ENCODE data around the gene BPTF.
"Not testable (repeated sequence)": the region's sequence is repeated elsewhere in the genome, so short reads cannot be mapped to it uniquely, and the experiment has no call there.

Gene BPTF

DNA sequence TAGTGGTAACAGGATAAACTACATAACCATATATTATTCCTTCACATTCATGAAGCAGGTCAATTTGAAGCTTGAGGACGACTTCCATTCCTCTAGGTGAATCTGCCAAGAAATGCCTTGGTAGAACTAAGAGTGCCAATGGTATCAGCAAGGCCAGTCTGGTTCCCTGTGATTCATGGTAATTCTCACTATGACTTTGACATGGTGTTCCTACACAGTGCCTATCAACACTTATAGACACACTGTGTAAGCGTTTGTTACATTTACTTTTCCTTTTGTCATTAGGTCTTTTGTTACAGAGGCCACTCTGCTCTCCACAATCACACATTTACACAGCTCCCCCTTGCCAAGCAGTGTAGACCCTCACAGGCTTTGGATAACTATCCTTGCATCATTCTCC, 136.9 kb downstream of the BPTF start:
- DNase-seq (ENCODE audit: low read depth in 1 of 2, low spot score in 1 of 2), result not testable (repeated sequence)

DNA sequence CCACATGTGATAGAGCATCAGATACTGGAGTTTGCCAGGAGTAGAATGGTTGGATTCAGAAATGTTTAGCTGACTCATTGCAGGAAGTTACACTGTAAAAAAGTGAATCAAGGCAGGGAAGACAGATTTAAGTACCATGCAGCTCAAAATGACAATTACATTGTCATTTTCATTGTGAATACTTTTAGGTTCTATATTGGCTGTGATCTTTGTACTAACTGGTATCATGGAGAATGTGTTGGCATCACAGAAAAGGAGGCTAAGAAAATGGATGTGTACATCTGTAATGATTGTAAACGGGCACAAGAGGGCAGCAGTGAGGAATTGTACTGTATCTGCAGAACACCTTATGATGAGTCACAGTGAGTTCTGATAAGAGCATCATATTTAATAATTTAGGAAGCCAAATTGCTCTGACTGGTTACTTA, 137.9 kb downstream of the BPTF start:
- peak; percentile 27 to 73 for DNase-seq (ENCODE audit: low read depth in 1 of 2, low spot score in 1 of 2)

DNA sequence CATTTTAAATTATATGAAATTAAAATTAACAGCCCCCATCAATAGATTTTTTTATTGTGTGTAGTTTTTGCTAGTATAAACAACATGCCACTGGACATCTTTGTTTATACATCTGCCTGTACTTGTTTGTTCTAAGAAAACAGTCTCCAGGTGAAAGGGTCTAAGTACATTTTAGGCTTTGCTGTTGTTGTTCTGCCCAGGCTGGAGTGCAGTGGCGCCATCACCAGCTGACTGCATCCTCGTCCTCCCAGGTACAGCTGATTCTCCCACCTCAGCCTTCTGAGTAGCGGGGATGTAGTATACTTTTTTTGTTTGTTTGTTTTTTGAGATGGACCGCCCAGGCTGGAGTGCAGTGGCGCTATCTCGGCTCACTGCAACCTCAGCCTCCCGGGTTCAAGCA, 145.5 kb downstream of the BPTF start:
- no peak for DNase-seq (ENCODE audit: low read depth in 1 of 2, low spot score in 1 of 2)

DNA sequence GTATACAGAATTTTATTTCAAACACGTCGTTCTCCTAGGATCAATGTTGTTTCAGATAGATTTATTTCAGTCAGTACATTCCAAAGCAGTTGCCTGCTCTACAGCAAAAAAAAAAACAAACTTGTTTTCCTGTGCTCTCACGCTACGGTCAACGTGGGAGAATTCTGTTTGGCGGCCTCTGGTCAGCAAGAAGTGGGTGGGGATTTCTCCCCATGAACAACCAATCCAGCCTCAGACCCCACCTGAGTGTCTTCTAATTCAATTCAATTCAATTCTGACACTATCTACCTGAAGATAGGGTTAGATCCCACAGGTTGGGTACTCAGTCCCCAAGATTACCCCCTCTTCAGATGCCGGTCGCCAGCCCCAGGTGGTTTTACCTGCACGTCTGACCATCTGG, 148.9 kb downstream of the BPTF start:
- no peak for DNase-seq (ENCODE audit: low read depth in 1 of 2, low spot score in 1 of 2)

DNA sequence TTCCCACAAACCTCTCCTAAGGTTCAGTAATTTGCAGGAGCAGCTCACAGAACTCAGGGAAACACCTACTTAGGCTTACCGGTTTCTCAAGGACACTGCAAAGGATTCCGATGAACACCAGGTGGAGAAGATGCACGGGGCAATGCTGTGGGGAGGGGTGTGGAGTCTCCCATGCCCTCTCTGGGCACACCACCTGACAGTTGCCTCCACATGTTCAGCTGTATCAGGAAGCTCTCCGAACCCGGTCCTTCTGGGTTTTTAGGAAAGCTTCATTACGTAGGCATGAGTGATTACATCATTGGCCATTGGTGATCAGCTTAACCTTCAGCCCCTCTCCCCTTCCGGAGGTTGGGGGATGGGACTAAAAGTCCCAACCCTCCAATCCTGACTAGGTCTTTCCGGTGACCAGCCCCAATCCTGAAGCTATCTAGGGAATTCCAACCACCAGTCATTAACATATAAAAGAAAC, 149.3 kb downstream of the BPTF start:
- no peak for DNase-seq (ENCODE audit: low read depth in 1 of 2, low spot score in 1 of 2)

DNA sequence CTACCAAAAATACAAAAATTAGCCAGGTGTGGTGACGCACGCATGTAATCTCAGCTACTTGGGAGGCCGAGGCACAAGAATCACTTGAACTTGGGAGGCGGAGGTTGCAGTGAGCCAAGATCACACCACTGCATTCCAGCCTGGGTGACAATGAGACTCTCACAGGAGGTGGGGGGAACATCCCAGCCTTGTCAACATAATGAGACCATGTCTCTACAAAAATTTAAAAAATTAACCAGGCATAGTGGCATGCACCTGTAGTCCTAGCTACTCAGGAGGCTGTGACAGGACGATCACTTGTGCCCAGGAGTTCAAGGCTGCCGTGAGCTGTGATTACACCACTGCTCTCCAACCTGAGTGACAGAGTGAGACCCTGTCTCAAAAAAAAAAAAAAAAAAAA, 151.0 kb downstream of the BPTF start:
- DNase-seq (ENCODE audit: low read depth in 1 of 2, low spot score in 1 of 2), result not testable (repeated sequence)

DNA sequence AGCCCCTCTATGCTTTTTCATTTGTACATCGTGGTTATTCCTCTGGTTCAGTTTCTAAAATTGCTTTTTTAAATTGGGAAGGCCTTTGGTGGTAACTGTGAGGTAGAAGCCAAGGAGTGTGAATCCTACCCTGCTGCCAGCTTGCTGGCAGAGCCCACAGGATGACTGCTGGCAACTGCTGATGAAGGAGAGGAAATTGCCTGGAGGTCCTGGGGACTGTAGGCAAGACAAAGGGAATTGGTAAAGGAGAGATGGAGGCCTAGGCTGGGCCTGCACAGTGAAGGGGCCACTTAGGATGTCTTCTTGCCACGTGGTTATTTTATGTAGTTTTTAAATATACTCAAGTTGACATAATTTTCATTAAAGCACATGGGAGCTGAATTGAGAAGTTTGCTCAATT, 155.2 kb downstream of the BPTF start:
- no peak for DNase-seq (ENCODE audit: low read depth in 1 of 2, low spot score in 1 of 2)

DNA sequence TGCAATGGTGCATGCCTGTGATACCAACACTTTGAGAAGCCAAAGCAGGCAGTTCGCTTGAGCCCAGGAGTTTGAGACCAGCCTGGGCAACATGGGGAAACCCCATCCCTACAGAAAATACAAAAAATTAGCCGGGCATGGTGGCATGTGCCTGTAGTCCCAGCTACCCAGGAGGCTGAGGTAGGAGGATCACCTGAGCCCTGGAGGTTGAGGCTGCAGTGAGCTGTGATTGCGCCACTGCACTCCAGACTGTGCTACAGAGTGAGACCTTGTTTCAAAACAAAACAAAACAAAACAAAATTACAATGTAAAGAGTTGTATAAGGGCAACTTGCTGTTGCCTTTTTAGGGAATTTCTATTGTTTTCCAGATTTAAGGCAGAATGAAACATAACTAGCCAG, 155.6 kb downstream of the BPTF start:
- DNase-seq (ENCODE audit: low read depth in 1 of 2, low spot score in 1 of 2), result not testable (repeated sequence)

DNA sequence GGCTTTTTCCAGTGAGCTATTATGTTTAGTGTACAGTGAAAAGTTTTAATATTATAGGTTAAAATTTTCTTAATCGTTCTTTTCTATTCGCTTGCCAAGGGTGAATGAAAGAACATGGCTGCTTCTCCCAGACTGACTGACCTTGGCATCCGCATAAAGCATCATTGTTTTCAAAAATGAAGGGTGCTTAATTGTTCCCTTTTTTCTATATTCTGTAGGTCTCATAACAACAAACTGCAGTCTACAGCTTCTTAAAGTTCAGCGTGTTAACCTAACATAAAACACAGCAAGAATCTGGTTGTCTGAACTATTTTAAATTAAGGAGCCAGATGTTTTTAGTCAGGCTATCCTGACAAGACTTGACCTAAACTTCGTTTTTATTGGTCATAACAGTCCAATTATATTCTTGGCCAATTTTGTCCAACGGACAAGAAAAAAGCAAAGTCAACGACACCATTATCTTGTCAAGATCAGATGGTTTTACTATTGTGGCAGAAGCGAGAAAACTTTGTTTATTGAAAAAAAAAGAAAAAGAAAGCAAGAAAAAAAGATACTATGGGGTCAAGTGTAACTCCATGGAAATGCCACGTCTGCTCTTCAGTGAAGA, 156.8 kb downstream of the BPTF start:
- DNase-seq (ENCODE audit: low read depth in 1 of 2, low spot score in 1 of 2), result no peak

DNA sequence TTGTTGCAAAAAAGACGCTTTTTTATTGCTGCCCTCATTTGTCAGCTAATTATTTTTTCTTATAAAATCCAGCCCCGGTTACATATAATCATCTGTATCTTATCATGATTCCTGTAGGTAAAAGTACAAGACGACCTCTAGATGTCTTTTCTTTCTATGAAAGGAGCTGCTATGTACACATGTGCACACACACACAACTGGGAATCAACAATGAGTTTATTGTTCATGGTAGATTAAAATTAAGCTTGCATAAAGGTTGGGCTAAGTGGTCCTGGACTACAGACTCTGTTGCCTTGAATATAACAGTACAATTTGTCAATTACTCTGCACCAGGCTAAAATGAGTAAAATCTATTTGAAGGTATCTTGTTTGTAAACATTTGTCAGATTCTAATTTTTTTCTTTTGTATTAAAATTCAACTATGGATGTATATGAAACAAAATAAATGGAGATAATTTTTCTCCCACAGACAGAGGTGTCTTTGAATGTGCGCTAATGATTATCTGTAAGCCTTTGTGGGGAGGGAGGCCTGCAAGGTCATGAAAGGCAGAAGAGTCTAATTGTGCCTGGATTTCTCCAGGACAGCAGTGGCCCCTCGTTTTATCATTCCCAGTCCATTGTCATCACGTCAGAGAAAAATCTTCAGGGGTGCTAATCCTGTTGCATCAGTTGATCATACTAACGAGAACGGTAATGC, 157.5 kb downstream of the BPTF start:
- DNase-seq (ENCODE audit: low read depth in 1 of 2, low spot score in 1 of 2), result no peak

DNA sequence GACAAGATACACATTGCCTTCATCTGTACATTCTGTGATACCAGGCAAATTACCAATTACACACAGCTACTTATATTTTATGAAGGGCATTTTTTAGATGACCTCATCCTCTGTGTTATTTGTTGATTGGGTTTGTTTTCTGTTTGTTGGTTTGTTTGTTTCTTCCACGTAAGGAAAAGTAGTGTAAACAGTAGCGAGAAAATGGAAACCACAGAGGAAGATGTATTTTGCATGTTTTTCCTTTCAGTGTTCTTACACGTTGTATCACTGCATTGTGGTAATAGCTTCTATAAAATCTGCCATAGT, 158.0 kb downstream of the BPTF start:
- no peak for DNase-seq (ENCODE audit: low read depth in 1 of 2, low spot score in 1 of 2)

DNA sequence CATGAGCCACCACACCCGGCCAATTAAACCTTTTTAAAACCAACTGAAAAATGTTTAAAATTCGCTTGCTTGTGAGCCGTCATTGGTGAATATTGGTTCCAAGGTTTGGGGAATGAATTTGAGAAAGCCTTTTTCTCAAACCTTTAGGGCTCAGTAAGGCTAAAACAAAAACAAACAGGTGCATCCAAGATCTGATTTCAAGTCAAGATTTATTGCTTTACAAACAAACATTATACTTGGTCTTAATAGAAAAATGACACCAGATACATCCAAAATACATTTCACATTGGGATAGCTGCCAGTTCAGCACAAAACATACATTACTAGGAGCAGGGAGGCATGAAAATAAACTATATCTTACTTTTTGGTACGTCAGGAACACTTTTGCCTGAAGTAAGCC, 165.6 kb downstream of the BPTF start:
- no peak for DNase-seq (ENCODE audit: low read depth in 1 of 2, low spot score in 1 of 2)

DNA sequence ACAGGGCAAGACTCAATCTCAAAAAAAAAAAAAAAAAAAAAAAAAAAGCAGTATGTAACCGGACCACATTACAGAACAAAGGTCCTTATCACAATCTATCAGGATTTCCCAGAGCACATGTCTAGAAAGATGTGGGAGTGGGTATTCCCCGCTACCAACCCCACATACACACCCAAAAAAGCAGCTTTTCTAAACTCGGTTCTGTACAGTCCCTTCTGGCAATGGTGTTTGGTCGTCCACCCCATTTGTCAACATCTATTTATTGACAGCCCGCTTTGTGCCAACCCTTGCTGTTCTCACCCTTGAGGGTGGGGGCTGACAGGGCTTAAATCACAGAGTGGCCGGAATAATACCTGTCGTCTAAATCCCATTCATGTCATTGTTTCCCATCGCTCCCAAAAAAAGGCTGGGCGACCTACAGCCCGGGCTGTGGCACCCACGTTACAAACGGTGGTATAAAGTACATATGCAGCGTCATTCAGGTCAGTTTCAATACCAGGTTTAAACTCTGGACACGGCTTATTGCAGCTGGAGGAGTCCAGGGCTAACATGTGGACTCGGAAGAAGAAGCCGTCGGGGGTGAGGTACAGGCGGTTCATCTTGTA, 167.3 kb downstream of the BPTF start:
- no peak for DNase-seq (ENCODE audit: low read depth in 1 of 2, low spot score in 1 of 2)

DNA sequence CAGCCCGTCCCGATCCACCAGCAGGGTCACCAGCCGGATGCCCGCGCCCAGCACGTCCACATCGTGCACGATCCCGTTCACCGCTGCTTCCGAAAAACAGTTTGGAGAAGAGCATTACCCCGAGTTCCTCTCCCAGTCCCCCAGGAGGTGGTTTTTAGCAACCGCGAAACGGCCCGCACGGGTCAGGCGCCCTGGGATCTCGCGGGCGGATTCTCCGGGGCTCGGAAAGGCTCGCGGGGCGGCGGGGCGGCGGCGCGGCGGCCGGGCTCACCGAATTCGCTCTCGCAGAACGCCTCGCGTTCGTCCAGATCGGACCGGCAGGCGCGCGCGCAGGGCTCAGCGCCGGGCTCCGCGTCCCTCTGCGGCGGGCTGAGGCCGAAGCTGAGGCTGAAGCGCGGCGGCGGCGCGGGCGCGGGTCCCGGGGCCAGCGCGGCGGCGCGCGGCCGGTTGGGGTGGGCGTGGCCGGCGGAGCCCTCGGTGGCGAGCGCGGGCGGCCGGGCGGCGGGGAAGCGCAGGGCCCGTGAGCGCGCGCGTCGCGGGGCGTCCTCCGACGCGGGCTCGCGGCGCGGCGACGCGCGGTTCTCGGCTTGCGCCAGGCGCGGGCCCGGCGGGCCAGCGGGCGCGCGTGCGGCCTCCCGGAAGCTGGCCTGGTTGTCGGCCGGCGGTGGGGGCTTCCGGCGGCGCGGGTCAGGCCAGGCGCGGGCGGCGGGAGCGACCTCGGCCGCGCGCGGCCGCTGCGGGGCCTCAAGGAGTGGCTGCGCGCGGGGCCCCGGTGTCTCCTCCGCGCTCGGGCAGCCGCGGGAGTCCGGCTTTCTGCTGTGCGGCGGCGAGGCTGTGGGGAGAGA, 168.1 kb downstream of the BPTF start:
- peak; percentile 47 to 52 for DNase-seq (ENCODE audit: low read depth in 1 of 2, low spot score in 1 of 2)

DNA sequence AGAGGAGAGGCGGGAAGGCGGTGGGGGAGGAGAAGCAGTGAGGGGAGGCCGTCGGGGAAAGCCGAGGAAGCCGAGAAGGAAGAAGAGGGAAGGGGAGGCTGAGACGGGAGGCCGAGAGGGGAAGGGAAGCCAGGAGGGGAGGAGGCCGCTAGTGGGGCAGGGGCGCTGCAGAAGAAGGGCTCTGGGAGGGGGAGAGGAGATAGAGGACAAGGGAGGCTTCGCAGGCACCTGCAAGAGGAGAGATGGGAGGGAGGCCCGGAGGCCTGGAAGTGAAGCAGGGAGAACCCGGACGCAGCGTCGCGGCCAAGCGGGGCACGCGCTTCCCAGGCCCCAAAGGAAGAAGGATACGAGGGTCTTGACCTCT, 168.7 kb downstream of the BPTF start:
- DNase-seq (ENCODE audit: low read depth in 1 of 2, low spot score in 1 of 2), result no peak

DNA sequence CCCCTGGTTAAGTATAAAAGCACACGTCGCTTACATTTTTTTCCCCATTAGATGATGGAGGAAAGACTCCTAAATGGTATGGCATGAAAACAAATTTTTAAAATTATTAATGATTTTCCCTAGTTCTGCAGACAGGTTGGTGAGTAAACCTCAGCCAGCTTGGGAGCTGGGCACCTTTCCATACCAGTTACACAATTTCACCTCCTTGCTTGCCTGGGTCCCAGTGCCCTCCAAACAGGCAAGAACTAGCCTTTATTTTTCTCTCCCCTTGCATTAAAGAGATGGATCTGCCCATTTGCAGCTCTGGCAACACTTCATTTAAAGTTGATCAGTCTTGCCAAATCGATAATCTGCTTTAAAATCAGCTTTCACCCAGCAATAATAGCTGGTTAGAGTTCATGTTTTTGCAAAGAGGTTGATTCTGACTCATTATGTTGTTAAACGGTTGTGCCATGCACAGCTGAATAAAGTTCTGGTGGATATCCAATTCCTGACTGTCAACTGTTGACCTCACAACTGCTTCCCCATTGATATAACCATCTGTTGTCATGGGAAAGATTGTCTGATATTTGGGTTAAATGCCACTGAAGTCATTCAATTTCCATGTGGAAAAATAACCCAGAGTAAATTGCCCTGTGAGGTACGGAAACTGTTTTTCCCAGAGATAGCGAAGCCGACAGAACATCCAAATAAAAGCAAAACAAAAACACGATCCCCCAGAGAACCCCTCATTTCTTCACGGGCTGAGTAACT, 169.7 kb downstream of the BPTF start:
- DNase-seq (ENCODE audit: low read depth in 1 of 2, low spot score in 1 of 2), result no peak

DNA sequence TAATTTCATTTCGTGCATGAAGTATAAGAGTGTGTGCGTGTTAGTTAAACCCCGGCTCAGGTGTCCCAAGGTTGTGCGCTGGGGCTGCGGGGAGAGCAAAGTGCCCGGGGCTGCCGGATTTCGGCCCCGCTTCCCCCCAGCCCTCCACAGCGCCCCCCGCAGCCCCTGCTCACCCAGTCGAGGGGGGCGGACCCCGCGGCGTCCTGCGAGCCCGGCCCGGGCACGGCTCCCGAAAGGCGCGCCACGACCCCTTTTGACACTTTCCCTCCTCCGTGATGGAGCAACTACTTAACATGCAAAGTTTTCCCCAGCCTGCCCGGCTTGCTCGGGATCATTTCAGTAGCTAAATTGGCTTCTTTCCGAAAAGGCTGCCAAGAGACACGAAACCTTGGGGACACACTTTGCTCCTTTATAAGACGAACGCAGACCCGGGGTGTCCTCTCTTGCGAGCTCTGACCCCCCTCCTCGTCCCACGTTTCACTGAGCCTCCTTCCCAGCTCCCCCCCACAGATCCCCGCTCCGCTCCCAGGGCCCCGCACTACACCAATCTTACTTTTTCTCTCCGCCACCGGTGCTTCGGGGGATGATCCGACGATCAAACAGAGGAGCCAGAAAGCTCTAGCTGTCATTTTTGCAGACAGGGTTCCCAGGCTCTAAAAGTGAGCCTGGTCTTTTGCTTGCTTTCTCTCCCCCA, 170.4 kb downstream of the BPTF start:
- DNase-seq (ENCODE audit: low read depth in 1 of 2, low spot score in 1 of 2), result no peak

DNA sequence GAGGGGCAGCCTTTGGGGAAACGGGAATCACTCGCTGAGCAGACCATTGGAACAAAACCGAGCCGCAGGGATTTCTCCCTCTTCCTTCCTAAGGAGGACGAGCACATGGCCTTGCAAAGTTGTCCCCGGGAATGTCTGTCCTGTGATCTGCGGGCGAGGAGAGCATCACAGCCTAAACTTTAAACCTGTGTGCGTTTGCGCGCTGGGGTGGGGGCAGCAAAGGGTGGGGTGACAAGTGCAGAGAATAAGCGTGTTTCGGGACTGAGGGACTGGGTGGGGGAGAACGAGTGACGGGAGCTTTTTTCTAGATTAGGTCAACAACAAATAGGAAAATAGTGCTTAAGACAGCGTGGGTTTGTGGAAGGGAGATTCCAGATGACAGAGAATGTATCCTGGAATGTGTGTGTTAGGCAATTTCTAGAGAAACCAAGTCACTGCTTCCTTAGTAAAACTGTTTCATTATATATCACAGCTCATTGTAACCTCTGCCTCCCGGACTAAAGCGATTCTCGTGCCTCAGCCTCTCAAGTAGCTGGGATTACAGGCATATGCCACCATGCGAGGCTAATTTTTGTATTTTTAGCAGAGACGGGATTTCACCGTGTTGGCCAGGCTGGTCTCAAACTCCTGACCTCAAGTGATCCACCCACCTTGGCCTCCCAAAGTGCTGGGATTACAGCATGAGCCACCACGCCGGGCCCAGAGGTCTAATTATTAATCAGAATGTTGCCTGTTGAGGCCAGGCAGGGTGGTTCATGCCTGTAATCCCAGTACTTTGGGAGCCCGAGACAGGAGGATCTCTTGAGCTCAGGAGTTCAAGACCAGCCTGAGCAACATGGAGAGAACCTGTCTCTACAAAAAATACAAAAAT, 171.2 kb downstream of the BPTF start, which contains the start of gene C17orf58:
C17orf58 (minus strand) TSS at position 169 of the 871 bp plus-strand sequence. CDS start 271 bp downstream, outside the sequence.
- DNase-seq (ENCODE audit: low read depth in 1 of 2, low spot score in 1 of 2), result peak in 1 of 2 donors; percentile 7

DNA sequence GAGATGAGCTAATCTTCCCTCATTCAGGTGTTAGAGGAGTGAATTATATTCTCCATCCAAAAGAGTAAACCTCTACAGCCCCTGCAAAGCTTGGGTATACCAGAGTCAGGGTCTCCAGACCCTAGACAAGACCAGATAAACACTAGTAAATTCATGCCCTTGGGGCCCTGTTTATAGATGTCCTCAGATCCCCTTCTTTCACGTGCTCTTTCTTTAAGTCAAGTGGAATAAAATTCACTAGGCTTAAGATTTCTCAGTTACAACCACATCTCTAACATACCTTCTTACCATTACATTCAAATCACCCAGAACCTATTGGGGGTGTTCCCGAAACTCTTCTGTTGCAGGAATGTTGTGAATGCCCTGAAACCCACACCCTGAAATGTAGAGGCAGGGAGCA, 173.2 kb downstream of the BPTF start:
- DNase-seq (ENCODE audit: low read depth in 1 of 2, low spot score in 1 of 2), result no peak
